HepG2 (cell line): Measurements from ENCODE around the gene RNPS1. TPM values are rescaled to one million over a fixed set of nuclear protein-coding genes. Genes with fewer than 3 reads are reported as not detected.

ENCODE experiments used
- GLI4 ChIP-seq: sonication (generic); formaldehyde crosslinking; IDR thresholded peaks from 2 replicates; pipeline ENCODE4 v1.5.1; 2020; ENCODE audit warnings: missing genetic modification reagents, mild to moderate bottlenecking, moderate library complexity, borderline replicate concordance
- HMG20B ChIP-seq: conservative IDR thresholded peaks from 2 replicates; pipeline ENCODE4 v1.6.1; 2016; ENCODE audit warnings: missing genetic modification reagents, missing compliant biosample characterization
- KIAA2018 ChIP-seq: sonication (generic); formaldehyde crosslinking; IDR thresholded peaks from 2 replicates; pipeline ENCODE4 v1.5.0; 2020; ENCODE audit warnings: mild to moderate bottlenecking, missing genetic modification reagents, borderline replicate concordance
- MAFF ChIP-seq: IDR thresholded peaks from 2 replicates; pipeline ENCODE4 v1.6.1; 2011; ENCODE audit warnings: low read depth, low read length, improper control_type of control experiment
- NPAS2 ChIP-seq: sonication (generic); formaldehyde crosslinking; IDR thresholded peaks from 2 replicates; pipeline ENCODE4 v1.8.0; 2022; ENCODE audit warnings: mild to moderate bottlenecking, missing genetic modification reagents, borderline replicate concordance
- PCBP2 ChIP-seq: fragments of 200-400 bp; formaldehyde crosslinking; optimal IDR thresholded peaks from 2 replicates; pipeline ENCODE3; 2018; ENCODE audit warnings: low read length, low read depth; ENCODE audit not compliant: poor library complexity, severe bottlenecking
- RAD51 ChIP-seq: fragments of 450-650 bp; IDR thresholded peaks from 2 replicates; pipeline ENCODE4 v1.6.1; 2016; ENCODE audit warnings: borderline replicate concordance
- SMAD1 ChIP-seq: sonication (generic); formaldehyde crosslinking; IDR thresholded peaks from 2 replicates; pipeline ENCODE4 v1.4.0; 2020; ENCODE audit warnings: missing genetic modification reagents, low read depth, mild to moderate bottlenecking, borderline replicate concordance
- XBP1 ChIP-seq: sonication (generic); formaldehyde crosslinking; IDR thresholded peaks from 2 replicates; pipeline ENCODE4 v1.5.0; 2020; ENCODE audit warnings: missing genetic modification reagents
- ZC3H4 ChIP-seq: sonication (generic); formaldehyde crosslinking; IDR thresholded peaks from 2 replicates; pipeline ENCODE4 v1.4.0; 2020; ENCODE audit warnings: missing genetic modification reagents, borderline replicate concordance
- ZNF280D ChIP-seq: sonication (generic); formaldehyde crosslinking; IDR thresholded peaks from 2 replicates; pipeline ENCODE4 v1.5.1; 2020; ENCODE audit warnings: mild to moderate bottlenecking, missing genetic modification reagents
- ZNF550 ChIP-seq: sonication (generic); formaldehyde crosslinking; IDR thresholded peaks from 2 replicates; pipeline ENCODE4 v1.4.0; 2020; ENCODE audit warnings: mild to moderate bottlenecking, missing genetic modification reagents, borderline replicate concordance
- ZSCAN22 ChIP-seq: sonication (generic); formaldehyde crosslinking; IDR thresholded peaks from 2 replicates; pipeline ENCODE4 v1.4.0; 2020; ENCODE audit warnings: mild to moderate bottlenecking, missing genetic modification reagents
- ZUFSP ChIP-seq: sonication (generic); formaldehyde crosslinking; IDR thresholded peaks from 2 replicates; pipeline ENCODE4 v1.9.0; 2021; ENCODE audit warnings: missing genetic modification reagents, mild to moderate bottlenecking, borderline replicate concordance
- polyA plus RNA-seq, 8 experiments: library from polyadenylated mRNA; depleted of rRNA in 3 of 8; stranded (reverse) in 7 of 8; unstranded in 1 of 8; fragments of >200 nt; fragmentation: Illumina TruSeq in 4 of 8; extraction: Trizol in 4 of 8; gene quantifications; 2 replicates each; pipeline versions ENCODE4 v1.2.1 to v1.2.3, GENCODE V29; 2011 to 2016; ENCODE audit warnings: low read depth in 4 of 8, missing spikeins in 1 of 8, mixed read lengths in 1 of 8; ENCODE audit not compliant: insufficient read depth in 1 of 8
- total RNA-seq, 5 experiments: library from RNA; depleted of rRNA; stranded (reverse); fragments of >200 nt; fragmentation: Illumina TruSeq; extraction: Trizol; gene quantifications; 2 replicates each; pipeline ENCODE4 v1.2.3, GENCODE V29; 2016; ENCODE audit warnings: low read depth in 1 of 5

RNPS1 gene
- total and polyA plus RNA-seq, 2 of the 13 experiments (the other 11 are each of a cell fraction or from before 2014, with no cell fraction given), result 126 to 133 TPM

- no peak for TF ChIP-seq ZC3H4 (CRISPR knock-in tag)
- TF ChIP-seq MAFF, result no peak
- peak; percentile 81; the same call in 1 of the 2 replicates for TF ChIP-seq ZNF550 (CRISPR knock-in tag)
- TF ChIP-seq PCBP2, result no peak
- no peak for TF ChIP-seq ZSCAN22 (CRISPR knock-in tag)
- TF ChIP-seq ZUFSP (CRISPR knock-in tag), result no peak
- no peak for TF ChIP-seq RAD51
- TF ChIP-seq ZNF280D (CRISPR knock-in tag), result no peak
- peak; percentile 83; the same call in 1 of the 2 replicates for TF ChIP-seq SMAD1 (CRISPR knock-in tag)
- TF ChIP-seq GLI4 (CRISPR knock-in tag), result no peak
- TF ChIP-seq HMG20B (CRISPR knock-in tag), result no peak
- no peak for TF ChIP-seq XBP1 (CRISPR knock-in tag)
- no peak for TF ChIP-seq NPAS2 (CRISPR knock-in tag)
- TF ChIP-seq KIAA2018, result no peak
Measured at GRCh38 chr16:2205104-2205966, 62.6 kb downstream of the RNPS1 start, which contains the start of gene MLST8 (continued).
